Measurements from ENCODE around the gene STK16. TPM values are rescaled to one million over a fixed set of nuclear protein-coding genes. Genes with fewer than 3 reads are reported as not detected.
"Not testable (repeated sequence)": the region's sequence is repeated elsewhere in the genome, so short reads cannot be mapped to it uniquely, and the experiment has no call there.

STK16 gene
- total RNA-seq, 3 donors from 2014 or later, result 13.1 to 18.1 (median 16.4) TPM

DNA sequence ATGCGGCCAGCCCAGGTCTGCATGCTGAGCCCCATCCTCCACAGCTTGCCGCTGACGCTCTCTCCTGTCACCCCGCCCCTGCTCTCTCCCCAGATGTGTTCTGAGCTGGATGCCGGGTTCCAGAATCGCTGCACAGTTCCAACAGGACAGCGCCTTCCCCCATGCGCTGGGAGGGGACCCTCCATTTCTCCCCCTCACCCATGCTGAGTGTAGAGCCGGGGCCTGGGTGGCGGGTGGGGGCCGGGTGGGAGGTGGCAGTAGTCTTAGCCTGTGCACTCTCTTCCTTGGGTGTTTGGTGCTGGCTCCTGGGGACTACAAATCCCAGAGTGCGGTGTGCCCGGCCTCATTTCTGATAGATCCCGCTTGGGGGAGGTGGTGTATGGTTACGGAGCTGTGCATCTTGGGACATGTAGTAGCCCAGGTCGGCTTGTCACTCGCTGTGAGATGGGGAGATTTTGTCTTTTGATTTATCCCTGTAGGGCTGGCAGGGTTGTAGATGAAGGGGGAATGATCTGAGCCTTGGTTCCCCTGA lies 40.7 kb downstream of the STK16 start:
- H3K9me3 ChIP-seq, result no peaks in the 10 kb centered on the region
- intact Hi-C loops (cut with DNase I; ENCODE audit: low total_unique reads), result no loop called here
- TF ChIP-seq POLR2A (IDR thresholded peaks at IDR 0.05), result no peak
- TF ChIP-seq POLR2AphosphoS5 (IDR thresholded peaks at IDR 0.05), result no peak
- TF ChIP-seq, protein P1, sequence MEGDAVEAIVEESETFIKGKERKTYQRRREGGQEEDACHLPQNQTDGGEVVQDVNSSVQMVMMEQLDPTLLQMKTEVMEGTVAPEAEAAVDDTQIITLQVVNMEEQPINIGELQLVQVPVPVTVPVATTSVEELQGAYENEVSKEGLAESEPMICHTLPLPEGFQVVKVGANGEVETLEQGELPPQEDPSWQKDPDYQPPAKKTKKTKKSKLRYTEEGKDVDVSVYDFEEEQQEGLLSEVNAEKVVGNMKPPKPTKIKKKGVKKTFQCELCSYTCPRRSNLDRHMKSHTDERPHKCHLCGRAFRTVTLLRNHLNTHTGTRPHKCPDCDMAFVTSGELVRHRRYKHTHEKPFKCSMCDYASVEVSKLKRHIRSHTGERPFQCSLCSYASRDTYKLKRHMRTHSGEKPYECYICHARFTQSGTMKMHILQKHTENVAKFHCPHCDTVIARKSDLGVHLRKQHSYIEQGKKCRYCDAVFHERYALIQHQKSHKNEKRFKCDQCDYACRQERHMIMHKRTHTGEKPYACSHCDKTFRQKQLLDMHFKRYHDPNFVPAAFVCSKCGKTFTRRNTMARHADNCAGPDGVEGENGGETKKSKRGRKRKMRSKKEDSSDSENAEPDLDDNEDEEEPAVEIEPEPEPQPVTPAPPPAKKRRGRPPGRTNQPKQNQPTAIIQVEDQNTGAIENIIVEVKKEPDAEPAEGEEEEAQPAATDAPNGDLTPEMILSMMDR (IDR thresholded peaks at IDR 0.05), result no peak
- peak in 1 of 2 donors; percentile 64 for DNase-seq (ENCODE audit: low spot score in 2 of 2)
- peak overlapping the region; percentile 61 to 89 for H3K27ac ChIP-seq
- peak overlapping the region in 1 of 3 donors; percentile 47 for H3K4me3 ChIP-seq
- H3K4me1 ChIP-seq, result peaks cover 10 to 13% of the 10 kb centered on the region in 2 donors
- H3K36me3 ChIP-seq, result no peaks in the 10 kb centered on the region
- no peaks in the 10 kb centered on the region for H3K27me3 ChIP-seq

DNA sequence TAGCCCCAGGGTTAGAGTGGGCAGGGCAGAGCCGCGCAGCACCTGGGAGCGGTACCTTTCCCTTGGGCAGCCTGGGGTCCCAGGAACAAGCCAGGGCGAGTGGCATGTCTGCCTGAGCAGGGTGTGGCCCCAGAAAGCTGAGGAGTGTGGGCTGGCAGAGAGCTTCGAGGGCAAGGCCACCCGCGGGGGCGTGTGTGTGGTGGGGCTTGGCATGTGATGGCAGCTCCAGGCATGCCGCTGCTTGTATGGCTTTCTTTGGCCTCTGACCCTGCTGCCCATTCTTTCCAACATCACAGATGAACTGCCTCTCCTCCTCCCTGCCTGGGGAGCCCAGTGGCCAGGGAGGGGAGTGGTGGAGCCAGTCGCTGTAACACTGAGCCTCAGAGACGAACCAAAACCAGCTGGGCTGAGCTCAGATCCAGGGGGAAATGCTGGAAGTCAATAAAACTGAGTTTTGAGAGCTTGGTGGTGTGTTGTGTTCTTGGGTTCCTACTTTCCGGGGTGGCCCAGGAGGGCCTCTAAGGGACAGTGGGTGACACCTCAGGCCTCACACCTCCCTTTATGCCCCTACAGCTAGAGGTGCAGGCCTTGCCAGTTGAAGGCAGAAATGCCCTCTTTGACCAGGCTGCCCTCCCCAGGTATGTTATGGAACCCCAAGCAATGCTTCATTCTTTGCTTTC lies 41.3 kb downstream of the STK16 start:
- TF ChIP-seq POLR2AphosphoS5 (IDR thresholded peaks at IDR 0.05) (no peak), POLR2A (IDR thresholded peaks at IDR 0.05) (no peak)
- TF ChIP-seq, protein P1 (IDR thresholded peaks at IDR 0.05), result no peak
- Histone ChIP-seq H3K27me3 (no peaks in the 10 kb centered on the region), H3K9me3 (no peaks in the 10 kb centered on the region), H3K4me3 (peak overlapping the region in 1 of 3 donors; percentile 11), H3K27ac (peak overlapping the region; percentile 61 to 89), H3K4me1 (peaks cover 10 to 13% of the 10 kb centered on the region in 2 donors), H3K36me3 (no peaks in the 10 kb centered on the region)
- intact Hi-C loops (cut with DNase I; ENCODE audit: low total_unique reads), result no loop called here
- peak in 1 of 2 donors; percentile 53 for DNase-seq (ENCODE audit: low spot score in 2 of 2)

DNA sequence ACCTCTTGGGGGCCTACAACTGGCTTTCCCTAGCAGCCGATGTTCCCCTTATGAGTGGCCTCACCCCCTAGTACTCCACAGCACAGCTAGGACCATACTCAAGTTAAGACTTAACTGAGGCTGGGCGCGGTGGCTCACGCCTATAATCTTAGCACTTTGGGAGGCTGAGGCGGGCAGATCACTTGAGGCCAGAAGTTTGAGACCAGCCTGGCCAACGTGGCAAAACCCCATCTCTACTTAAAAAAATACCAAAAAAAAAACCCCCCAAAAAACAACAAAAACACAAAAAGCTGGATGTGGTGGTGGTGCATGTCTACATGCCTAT lies 41.8 kb downstream of the STK16 start:
- H3K36me3 ChIP-seq; DNase-seq (ENCODE audit: low spot score in 2 of 2); intact Hi-C loops (cut with DNase I; ENCODE audit: low total_unique reads); H3K27me3 ChIP-seq; H3K4me3 ChIP-seq; H3K9me3 ChIP-seq: not testable (repeated sequence)
- H3K27ac ChIP-seq, result peak overlapping the region; percentile 61 to 89
- peaks cover 10 to 13% of the 10 kb centered on the region in 2 donors for H3K4me1 ChIP-seq

DNA sequence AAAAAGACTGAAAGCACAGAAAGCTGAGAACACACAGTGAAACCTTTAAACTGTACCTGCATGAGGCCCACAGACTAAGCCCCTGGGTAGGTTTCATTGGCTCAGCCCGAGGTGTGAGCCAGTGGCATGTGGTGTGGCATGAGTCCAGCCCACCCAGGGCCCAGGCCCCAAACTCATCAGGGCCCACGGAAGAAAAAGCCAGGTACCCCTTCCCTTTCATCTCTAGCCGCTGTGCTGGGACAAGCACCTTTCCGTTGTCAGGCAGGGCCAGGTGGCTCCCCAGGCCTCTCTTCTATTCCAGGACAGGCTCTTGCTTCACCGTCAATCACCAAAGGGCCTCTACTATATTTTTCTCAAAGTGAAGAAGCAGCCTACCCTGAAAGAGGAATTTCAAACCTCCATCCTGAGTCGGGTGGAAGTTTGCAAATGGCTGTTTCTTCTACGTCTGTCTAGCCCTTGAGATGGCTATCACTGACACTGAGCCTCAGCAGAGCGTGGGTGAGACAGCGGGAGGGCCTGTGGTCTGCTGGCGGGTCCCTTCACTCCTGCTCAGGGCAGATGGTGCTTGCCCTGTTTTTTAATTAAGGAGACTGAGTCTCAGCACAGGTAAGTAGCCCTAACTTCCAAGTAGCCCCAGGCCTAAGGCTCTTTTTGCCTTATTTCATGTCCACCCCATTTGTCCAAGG lies 42.4 kb downstream of the STK16 start:
- TF ChIP-seq POLR2A (IDR thresholded peaks at IDR 0.05) (no peak), POLR2AphosphoS5 (IDR thresholded peaks at IDR 0.05) (no peak)
- TF ChIP-seq, protein P1 (IDR thresholded peaks at IDR 0.05), result no peak
- DNase-seq (ENCODE audit: low spot score in 2 of 2), result no peak
- Histone ChIP-seq H3K27me3 (no peaks in the 10 kb centered on the region), H3K27ac (peak overlapping the region in 1 of 2 donors; percentile 24), H3K36me3 (no peaks in the 10 kb centered on the region), H3K4me1 (peaks cover 10 to 13% of the 10 kb centered on the region in 2 donors), H3K9me3 (no peaks in the 10 kb centered on the region), H3K4me3 (no peak overlapping the region)
- intact Hi-C loops (cut with DNase I; ENCODE audit: low total_unique reads), result no loop called here

DNA sequence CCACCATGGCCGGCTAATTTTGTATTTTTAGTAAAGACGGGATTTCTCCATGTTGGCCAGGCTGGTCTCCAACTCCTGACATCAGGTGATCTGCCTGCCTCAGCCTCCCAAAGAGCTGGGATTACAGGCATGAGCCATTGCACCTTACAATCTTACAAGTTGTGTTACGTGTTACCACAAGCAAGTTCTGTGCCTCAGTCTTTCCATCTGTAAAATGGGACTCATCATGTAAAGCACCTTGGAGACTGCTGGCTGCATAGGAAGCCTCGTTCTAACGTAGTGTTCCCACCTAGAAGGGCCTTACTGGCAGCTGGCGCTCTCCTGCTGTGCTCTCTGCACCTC lies 43.9 kb downstream of the STK16 start:
- no peaks in the 10 kb centered on the region for H3K9me3 ChIP-seq
- no peak overlapping the region for H3K4me3 ChIP-seq
- intact Hi-C loops (cut with DNase I; ENCODE audit: low total_unique reads), result no loop called here
- H3K27me3 ChIP-seq, result no peaks in the 10 kb centered on the region
- no peak for DNase-seq (ENCODE audit: low spot score in 2 of 2)
- peaks cover 10 to 13% of the 10 kb centered on the region in 2 donors for H3K4me1 ChIP-seq
- peak overlapping the region; percentile 74 to 92 for H3K27ac ChIP-seq
- TF ChIP-seq POLR2AphosphoS5 (IDR thresholded peaks at IDR 0.05) (no peak), POLR2A (IDR thresholded peaks at IDR 0.05) (no peak)
- TF ChIP-seq, protein P1 (IDR thresholded peaks at IDR 0.05), result no peak
- no peaks in the 10 kb centered on the region for H3K36me3 ChIP-seq

Measured in breast epithelium (tissue), 4 donors.